GF-D8 (cell line): ENCODE measurements around the gene TMCC2.
A peak's percentile ranks its signal among the peaks of the same experiment; 100 is the strongest.

Experiments
- DNase-seq: peaks from one replicate; lab custom pipeline; 2025; lab: John Stamatoyannopoulos, UW

TMCC2 gene

DNA sequence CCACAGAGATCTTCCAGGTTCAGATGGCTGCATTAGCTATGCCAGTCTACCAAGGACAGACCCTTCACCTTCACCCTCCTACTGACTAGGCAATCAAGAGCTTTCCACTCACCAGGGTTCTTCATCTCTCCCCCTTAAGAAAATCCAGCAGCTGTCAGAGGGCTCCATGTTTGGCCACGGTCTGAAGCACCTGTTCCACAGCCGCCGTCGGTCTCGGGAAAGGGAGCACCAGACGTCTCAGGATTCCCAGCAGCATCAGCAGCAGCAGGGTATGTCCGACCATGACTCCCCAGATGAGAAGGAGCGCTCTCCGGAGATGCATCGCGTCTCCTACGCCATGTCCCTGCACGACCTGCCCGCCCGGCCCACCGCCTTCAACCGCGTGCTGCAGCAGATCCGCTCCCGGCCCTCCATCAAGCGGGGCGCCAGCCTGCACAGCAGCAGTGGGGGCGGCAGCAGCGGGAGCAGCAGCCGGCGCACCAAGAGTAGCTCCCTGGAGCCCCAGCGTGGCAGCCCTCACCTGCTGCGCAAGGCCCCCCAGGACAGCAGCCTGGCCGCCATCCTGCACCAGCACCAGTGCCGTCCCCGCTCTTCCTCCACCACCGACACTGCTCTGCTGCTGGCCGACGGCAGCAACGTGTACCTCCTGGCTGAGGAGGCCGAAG is 13.8 kb downstream of the TMCC2 start:
- DNase-seq, result no peak

DNA sequence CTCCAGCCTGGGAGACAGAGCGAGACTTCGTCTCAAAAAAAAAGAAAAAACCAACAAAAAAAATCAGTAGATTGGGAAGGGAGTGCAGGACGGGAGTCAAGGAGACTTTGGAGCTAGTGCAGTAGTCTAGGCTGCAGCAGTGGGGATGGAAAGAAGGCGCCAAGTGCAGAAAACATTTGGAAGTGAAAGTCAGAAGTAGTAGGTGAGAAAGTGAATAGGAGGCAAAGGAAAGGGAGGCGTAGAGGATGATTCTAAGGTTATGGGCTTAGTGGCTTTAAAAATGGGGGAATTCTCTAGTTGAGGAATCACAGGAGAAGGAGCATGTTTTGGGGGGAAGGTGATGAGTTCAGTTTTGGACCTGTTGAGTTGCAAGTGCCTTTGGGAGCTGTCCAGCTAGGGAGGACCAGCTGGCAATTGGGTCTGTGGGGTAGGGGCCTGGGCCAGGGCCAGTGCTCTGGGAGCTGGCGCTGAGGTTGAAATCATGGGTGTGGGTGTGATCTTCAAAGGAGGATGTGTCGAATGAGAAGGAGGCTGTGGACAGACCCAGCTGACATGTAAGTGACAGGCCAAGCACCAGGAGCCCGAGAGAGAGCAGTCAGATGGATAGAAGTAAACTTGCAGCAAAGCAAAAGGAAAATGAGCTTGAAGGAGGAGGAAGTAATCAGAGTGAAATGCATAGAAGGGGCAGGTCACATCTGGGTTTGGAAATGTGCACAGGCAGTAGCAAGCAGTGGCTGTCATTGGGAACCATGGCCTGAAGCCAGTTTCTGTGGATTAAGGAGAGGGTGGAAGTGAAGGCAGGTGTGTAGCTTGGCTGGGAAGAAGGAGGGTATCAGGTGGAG is 15.8 kb downstream of the TMCC2 start:
- no peak for DNase-seq

DNA sequence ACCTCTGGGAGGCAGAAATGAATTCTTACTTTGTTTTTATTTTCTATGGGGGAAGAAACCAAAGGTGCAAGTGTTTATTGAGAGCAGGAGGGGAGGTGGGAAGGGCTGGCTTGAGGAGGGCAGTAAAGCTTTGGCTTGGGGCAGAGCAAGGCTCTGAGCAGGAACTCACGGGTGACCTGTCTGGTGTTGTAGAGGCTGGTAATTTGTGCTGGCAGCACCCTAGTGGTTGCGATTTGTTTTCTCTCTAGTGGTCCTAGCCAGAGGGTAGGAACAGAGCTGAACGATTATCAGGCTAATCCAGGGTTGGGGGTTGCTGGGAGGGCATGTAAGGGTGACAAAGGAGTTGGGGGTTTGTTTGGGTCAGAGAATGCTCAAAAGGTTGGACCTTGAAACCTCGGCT is 16.6 kb downstream of the TMCC2 start:
- no peak for DNase-seq

DNA sequence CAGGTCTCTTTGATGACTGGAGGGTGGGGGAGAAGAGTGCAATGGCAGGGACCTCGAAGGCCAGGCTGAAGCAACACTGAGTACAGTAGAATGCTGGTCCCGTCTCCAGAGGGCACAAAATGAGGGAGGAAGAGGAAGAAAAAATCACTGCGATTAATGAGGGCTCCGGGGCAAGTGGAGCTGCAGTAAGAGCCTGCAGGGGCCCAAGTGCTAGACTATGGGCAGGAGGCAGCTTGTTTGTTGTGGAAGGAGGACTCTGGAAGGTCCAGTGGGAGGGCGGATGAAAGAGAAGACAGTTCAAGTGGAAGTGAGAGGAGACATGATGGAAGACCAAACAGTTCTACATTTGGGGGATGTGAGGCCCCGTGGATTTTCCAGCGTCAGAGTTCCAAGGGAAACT is 17.4 kb downstream of the TMCC2 start:
- no peak for DNase-seq

DNA sequence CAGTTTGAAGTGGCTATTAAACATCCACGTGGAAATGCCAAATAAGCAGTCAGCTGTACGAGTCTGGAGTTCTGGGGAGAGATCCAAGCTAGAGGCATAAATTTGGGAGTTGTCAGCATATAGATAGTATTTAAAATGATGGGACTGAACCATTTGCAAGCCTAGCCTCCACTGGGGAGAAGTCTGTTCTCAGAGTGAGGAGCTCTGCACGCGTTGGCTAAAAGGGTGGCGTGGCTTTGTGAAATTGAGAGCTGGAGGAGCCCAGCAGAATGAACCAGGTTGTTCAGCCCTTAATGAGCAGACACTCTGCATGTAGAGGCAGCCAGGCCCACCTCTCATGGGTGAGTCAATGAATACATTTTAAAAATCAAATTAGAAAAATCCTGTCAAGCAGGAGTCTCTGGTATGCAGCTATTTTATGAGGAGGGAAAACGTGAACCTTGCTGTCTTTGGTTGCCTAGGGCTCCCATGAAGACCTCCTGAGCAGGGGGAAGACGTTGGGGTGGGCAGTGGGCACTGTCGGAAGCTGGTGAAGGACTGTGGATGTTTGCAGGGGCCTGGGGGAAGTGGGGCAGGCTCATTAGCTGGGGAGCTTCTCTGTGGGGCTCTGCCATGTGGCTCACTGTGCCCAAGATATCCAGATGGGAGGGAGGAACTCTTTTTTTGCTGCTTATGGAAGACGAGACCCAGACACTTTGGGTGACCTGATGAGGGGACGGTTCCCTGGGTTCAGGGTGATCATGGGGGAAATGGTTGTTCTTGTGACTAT is 18.8 kb downstream of the TMCC2 start:
- DNase-seq, result no peak

DNA sequence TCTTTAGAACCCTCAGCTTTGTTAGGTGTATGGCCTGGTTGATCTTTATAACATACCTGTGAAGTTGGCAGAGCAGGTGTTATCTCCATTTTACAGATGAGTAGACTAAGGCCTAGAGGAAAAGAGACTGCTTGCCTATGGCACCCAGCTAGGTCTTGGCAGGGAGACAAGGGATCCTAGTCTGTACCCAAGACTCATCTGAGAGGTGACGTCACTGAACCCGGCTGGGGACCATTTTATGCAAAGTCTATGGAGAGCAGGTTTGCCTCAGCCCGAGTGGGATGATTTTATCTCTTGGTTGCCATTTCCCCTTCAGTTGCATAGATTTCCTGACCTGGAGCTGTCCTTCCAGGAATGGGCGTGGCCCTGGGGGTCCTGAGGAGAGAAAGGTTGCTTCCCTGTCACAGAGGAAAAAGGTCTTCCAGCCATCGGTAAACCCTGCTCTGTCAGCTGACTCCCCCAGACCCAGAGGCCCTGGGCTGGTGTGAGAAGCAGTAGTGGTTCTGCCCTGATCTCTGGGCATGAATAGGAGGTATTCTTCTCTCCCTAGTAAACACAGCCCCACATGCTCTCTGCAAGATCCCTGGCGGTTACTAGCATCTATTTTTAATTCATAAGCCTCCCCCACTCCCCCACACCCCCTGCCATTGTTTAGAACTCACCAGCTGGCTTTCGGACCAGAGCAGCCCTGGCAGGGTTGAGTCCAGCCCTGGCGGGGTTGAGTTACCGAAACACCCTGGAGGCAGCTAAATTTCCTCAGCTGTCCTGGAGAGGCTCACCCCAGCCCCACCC is 19.6 kb downstream of the TMCC2 start:
- DNase-seq, result peak; percentile 42

DNA sequence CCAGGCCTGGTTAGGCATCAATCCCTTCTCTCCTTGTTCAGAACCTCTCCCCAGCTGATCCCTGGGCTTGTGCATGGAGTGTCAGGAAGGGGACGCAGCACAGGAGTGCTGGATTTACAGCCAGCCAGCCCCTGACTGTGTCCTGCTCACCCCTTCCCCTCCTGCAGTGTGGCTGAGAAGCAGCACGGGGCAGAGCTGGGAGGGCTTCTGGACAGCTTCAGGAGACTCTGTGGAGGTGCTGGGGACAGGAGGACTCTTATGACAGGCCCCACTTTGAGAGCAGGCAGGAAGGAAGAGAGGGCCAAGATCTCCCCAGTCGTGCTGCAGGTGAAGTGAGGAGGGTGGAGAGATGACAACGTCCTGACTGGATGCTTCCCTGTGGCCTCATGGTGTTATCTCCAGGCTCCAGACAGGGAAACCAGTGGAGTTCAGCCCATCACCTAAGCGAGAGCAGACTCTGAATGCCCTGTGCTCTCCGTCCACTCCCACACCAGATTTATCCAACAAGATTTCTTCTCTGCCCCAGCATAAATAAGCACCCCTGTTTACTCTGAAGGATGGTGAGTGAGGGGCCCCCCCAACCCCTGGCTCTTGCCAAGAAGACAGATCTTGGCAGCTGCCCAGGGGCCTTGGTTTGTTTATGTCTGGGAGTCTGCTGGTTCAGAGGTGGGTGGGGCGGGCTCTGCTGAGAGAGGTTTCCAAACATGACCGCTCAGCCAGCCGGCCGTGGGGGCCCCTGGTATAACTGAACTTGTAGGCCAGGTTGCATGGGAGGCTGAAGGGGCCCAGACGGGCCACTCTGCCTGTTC is 21.3 kb downstream of the TMCC2 start:
- no peak for DNase-seq

DNA sequence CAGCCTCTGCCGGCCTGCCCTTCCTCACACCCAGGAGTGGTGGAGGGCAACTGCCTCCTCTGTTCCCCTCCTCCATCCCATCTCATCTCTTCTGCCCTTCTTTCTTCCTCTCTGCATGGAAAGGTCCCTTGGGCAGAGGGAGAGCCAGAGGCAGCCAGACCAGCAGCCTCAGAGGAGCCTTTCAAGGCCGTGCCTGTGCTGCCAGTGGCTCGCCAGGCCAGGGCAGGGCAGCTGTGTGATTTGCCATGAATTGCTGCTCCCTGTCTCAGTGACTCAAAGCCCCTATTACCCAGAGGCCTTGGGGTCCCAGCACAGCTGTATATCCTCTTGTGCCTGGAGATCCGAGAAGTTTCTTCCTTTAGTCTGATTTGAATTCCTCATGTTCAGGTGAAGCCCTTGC is 21.9 kb downstream of the TMCC2 start:
- no peak for DNase-seq

DNA sequence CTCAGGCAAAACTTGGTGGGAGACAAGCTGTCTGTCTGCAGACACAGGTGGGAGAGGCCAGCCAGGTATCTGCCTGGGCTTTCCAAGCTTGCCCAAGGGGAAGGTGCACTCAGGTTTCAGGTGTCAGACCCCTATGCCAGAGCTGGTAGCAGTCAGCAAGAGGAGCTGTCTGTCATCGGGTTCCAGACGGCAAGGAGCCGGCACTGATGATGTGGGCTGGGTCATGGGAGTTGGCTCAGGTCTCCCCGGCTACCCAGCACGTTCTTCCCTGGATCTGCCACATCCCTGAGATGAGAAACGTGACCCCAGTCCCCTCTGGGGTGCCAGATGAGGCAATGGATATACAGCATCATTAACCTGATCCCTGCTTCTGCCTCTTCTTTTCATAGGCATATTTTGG is 23.0 kb downstream of the TMCC2 start:
- DNase-seq, result no peak

DNA sequence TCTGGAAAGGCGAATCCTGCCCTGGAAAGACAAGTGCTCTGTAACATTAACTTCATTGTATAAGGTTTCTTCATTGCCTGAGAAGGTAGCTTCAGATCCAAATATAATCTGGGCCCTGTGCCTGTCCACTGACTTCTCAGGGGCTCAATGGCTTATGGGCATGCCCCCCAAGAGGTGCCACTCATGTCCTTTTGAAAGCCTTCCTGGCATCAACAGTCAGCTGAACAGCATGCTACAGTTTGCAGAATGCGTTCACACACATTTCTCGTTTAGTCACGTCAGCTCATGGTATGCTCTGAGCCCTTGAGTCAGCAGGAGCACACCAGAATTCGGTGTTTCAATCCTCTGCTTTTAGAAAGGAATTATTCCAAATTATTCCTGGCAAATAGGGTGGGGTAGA is 23.8 kb downstream of the TMCC2 start:
- DNase-seq, result no peak

DNA sequence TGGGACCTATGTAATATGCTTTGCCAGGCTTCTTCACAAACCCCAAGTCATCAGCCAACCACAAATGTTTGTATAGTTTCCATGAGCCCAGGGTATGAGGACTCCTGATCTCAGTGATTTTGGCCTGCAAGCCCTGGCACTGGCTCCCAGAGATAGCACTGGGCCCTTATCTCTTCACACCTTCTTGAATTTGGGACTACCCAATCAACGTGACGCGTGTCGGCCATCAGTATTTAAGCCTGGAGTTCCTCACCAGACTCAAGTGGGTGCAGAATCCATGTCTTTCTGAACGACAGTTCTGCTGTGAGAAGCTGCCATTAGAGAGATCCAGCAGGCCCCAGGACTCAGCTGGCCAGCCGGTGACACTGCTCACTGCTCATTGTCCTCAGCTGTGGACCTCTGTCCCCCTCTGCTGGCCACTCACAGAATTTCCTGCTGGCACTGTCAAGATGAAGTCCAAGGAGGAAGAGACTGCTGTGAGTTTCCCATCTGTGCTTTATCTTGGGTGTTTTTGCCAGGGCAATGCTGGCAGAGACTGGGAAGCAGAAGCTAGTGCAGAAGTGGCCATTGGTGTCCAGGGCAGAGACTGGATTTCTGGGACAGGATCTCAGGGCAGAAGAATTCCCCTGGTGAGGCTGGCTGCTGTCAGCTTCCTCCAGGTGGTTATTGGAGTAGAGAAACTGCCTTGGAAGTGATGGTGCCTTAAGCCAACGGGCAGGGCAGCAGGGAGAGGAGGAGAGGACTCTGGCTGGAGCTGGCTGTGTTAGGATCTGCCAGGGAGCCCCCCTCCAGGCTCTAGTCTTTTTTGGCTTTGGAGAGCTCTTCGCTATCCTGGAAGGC is 28.4 kb downstream of the TMCC2 start:
- peak; percentile 35 for DNase-seq

DNA sequence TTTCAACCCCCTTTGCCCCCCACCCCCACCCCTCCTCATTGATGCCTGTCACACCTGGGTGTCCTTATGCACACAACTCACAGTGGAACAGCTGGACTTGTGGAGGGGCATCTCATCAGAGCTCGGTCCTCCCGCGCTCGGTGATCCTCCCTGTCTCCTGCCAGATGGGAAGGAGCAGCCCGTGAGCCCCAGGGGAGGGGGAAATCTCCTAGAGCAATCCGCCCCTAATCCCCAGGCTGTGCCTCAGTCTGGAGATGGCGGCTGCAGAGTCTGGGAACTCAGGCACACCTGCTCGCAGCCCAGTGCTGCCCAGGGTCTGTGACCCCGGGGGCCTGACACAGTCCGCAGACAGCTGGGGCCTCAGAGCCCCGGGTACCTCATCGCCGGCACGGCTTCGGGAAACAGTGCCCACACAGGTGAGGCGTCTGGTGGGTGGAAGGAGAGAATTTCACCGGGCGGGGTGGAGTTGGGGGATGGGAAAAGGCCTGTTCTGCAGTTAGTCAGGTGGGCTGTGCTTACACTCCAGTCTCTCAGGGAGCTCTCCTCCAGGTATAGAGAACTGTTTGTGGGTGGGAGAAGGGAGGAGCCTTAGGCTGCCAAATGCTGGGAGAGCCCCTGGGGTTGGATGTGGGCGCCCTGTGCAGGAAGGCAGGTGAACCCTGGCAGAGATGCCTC is 29.3 kb downstream of the TMCC2 start:
- DNase-seq, result no peak

DNA sequence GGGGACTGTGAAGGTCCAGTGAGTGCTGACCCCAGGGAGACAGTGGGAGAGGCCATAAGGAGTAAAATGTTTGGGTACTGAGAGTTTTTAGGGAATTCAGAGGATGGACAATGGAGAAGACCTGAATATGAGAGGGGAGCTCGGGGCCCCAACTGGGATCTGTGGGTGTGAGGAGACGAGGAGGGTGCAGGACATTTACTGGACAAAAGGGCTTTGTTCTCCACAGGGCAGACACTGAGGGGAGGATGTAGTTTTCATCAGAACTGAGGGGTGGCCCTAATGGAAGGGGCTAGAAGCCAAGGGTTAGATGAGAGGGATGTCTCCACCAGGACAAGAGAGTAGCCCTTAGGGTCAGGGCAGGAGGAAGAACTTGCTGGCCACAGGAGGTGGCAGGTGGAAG is 30.0 kb downstream of the TMCC2 start:
- DNase-seq, result no peak

DNA sequence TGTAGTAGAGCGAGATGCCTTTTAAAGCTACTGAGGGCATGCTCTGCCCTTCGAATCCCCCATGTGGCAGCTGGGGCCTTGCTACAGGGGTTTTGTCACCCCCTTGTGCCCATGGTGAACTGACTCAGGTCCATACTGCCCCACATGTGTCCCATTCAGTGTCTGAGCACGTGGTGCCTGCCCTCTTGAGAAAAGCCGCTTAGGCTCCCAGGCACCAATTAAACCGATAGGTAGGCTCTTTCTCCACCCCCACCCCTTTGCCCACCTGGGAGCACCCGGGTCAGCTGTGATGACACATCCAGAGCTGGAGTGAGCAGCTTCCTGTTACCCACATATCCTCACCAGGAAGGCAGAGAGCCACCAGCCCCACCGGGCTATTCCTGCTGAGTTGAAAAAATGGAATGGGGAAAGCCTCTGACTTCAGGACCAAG is 30.5 kb downstream of the TMCC2 start:
- no peak for DNase-seq

DNA sequence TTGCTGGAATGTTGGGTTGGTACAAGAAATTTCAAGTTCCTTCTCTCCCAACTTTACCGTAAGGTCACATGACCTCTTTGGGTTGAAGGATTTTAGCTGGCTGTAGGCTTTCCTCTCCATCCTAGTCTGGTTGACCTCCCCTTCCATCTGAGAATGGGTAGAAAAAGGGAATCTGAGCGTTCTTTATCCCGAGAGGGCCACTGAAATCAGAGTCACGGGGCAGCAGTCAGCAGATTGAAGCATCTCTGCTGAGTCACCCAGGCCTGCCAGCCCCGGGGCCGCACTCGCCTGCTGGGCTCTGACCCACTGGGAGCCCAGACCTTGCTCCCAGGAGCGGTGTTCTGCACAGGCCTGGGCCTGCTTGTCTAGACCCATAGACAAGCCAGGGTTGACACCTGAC is 31.0 kb downstream of the TMCC2 start:
- no peak for DNase-seq

DNA sequence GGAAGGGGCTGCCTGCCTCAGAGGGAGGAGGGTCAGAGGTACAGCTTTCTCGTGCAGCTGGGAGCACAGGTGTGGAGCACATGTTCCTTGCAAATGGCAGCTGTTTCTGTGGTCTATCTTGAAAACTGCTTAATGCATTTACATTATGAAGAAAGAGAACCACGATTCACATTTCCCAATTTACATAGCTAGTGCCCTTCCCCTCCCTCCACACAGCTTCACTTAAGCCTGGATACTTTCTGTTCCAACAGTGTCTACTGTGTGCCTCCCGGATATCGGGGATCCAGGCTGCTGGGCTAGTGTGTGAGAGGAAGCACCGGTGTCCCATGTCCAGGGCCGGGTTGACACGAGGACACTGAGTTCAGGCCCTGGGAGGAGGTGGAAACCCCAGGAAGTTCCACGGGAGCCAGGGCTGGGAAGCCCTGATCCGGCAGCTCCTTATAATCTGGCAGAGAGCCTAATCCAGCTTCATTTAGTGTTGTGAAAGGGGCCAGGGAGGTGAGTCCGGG is 31.6 kb downstream of the TMCC2 start:
- peak; percentile 15 for DNase-seq

DNA sequence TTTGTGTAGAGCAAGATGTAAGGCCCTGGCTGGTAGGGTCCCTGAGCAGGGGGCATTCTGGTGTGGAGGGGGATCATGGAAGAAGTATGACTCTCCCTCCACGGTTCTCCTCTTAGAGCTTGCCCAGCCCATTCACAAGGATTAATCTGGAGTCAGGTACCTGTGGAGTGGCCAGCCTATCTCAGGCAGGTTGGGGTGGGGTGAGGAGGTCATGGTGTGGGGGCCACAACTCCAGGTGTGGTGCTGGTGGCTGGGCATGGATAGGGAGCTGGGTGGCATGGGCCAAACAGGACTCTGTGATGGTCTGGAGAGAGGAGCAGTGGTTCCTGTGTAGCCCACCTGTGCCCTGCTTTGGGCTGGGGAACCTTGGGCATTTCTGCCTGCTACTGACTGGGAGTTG is 32.3 kb downstream of the TMCC2 start:
- DNase-seq, result no peak

DNA sequence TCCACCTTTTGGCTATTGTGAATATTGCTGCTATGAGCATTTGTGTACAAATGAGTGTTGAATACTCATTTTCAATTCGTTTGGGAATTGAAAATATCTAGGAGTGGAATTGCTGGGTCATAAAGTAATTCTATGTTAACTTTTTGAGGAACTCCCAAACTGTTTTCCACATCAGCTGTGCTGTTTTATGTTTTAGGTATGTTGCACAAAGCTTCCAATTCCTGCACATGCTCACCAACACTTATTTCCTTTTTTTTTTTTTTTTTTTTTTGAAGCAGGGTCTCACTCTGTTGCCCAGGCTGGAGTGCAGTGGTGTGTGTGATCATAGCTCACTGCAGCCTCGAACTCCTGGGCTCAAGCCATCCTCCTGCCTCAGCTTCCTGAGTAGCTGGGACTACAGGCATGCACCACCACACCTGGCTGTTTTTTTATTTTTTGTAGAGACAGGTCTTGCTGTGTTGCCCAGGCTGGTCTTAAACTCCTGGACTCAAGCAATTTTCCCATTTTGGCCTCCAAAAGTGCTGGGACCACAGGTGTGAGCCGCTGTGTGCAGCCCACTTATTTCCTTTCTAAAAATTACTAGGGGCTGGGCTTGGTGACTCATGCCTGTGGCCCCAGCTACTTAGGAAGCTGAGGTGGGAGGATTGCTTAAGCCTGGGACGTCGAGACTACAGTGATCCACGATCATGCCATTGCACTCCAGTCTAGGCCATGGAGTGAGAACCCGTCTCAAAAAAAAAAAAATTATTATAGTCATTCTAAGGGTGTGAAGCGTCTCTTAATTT is 33.4 kb downstream of the TMCC2 start:
- DNase-seq, result peak; percentile 35
